IPS DF 6.9 (cell line): ENCODE measurements around the gene RETREG1.

Source experiments
- DNase-seq: peaks from one replicate; pipeline ENCODE4 v3.0.0-alpha.2; 2013; ENCODE audit warnings: low read depth, low spot score
- H3K27ac ChIP-seq: one replicate; pipeline ENCODE4 v1.5.1; 2013; ENCODE audit warnings: low read length, control low read depth
- H3K27me3 ChIP-seq: 2 replicates; pipeline ENCODE4 v1.6.1; 2013; ENCODE audit warnings: mild to moderate bottlenecking, low read length; ENCODE audit not compliant: control insufficient read depth, insufficient read depth
- H3K36me3 ChIP-seq: 2 replicates; pipeline ENCODE4 v1.6.1; 2013; ENCODE audit warnings: low read length; ENCODE audit not compliant: control insufficient read depth, insufficient read depth
- H3K4me1 ChIP-seq: 2 replicates; pipeline ENCODE4 v1.6.1; 2013; ENCODE audit warnings: low read length; ENCODE audit not compliant: control insufficient read depth, insufficient read depth
- H3K4me3 ChIP-seq: 2 replicates; pipeline ENCODE4 v1.5.1; 2013; ENCODE audit warnings: mild to moderate bottlenecking, low read length
- H3K9me3 ChIP-seq: 2 replicates; pipeline ENCODE4 v1.6.1; 2013; ENCODE audit warnings: low read length, inconsistent platforms; ENCODE audit not compliant: control insufficient read depth, insufficient read depth
- WGBS: extraction: QIAGEN DNeasy Blood & Tissue Kit; methylation state at CpG from one replicate; pipeline ENCODE4 v1.1.7; 2013; ENCODE audit warnings: mixed read lengths, missing lambda C conversion rate; ENCODE audit not compliant: insufficient read length, insufficient coverage; 5-methylcytosine and 5-hydroxymethylcytosine counted together

Gene RETREG1

GRCh38 chr5:16571016-16571415, 45.8 kb downstream of the RETREG1 start:
- Histone ChIP-seq H3K36me3 (no peaks in the 10 kb centered on the region), H3K27ac (no peak overlapping the region), H3K9me3 (no peaks in the 10 kb centered on the region), H3K4me1 (peaks cover 5% of the 10 kb centered on the region; the same call in 1 of the 2 replicates), H3K4me3 (no peak overlapping the region), H3K27me3 (no peaks in the 10 kb centered on the region)
- DNase-seq = no peak
- WGBS = no CpG with 5 or more reads among the region's 4 CpGs

- Histone ChIP-seq H3K9me3 (no peaks in the 10 kb centered on the region), H3K27me3 (no peaks in the 10 kb centered on the region), H3K4me3 (no peak overlapping the region), H3K36me3 (no peaks in the 10 kb centered on the region), H3K4me1 (peaks cover 3% of the 10 kb centered on the region; the same call in 1 of the 2 replicates), H3K27ac (no peak overlapping the region)
- WGBS = no CpG with 5 or more reads among the region's 3 CpGs
- DNase-seq = no peak
These were observed 46.5 kb downstream of the RETREG1 start for GRCh38 chr5:16570121-16570815.

DNA sequence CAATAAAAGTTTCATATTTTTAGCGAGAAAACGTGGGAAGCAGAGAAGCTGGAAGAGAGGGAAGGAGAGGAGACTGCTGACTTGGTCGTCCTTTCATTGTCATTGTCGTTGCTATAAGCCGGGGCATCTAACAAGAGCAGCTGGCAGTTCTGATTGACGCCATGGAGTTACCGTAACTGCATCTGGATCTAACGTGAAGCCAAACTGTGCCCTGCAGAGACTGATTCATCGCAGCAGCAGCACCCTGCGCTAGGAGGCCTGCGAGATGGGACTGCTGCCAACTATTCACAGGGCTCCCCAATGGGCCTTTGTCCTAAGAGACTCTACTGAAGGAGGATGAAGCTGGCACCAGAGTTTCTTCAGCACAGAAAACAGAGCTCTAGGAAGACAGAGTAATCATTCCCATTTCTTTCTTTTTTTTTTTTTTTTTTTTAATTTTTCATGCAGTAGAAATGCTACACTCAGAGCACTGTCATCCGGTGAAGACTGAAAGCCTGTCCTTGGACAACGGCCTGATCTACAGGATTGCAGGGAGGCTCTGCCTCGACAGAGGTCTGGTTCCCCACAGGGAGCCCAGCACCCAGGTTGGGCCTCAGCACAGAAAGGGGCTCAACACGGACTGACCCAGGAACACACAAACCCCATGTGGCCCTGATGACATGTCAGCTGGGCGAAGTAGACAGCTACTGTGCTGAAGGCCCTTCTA, 47.8 kb downstream of the RETREG1 start:
- no peaks in the 10 kb centered on the region for H3K27me3 ChIP-seq
- no peak for DNase-seq
- no peak overlapping the region for H3K27ac ChIP-seq
- no peaks in the 10 kb centered on the region for H3K9me3 ChIP-seq
- H3K4me3 ChIP-seq = no peak overlapping the region
- WGBS = no CpG with 5 or more reads among the region's 16 CpGs
- H3K4me1 ChIP-seq = no peaks in the 10 kb centered on the region
- no peaks in the 10 kb centered on the region for H3K36me3 ChIP-seq

GRCh38 chr5:16567365-16567764, 49.4 kb downstream of the RETREG1 start:
- no peak overlapping the region for H3K4me3 ChIP-seq
- no peak overlapping the region for H3K27ac ChIP-seq
- no peaks in the 10 kb centered on the region for H3K9me3 ChIP-seq
- no peaks in the 10 kb centered on the region for H3K4me1 ChIP-seq
- H3K36me3 ChIP-seq = no peaks in the 10 kb centered on the region
- DNase-seq = no peak
- no peaks in the 10 kb centered on the region for H3K27me3 ChIP-seq
- no CpG with 5 or more reads among the region's 3 CpGs for WGBS

DNA sequence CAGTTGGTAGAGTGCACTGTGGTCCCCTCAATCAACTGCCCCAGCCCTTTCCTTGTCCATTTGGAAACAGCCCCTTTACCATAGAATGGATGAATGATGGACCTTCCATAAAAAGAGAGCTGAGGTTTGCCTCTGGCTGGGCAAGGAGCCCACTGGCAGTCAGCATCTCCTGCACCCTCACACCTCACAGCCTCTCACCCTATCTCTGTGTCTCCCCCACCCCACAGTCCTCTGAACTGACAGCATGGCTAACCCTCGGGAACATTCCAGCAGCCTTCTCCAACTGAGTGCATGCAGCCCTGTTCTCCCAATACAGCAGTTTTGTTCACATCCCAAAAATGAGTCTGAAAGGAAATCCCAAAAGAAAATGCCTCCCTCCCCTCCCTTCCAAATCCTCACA, 51.7 kb downstream of the RETREG1 start:
- Histone ChIP-seq H3K27me3 (no peaks in the 10 kb centered on the region), H3K36me3 (no peaks in the 10 kb centered on the region), H3K9me3 (no peaks in the 10 kb centered on the region), H3K4me3 (no peak overlapping the region), H3K4me1 (no peaks in the 10 kb centered on the region), H3K27ac (no peak overlapping the region)
- DNase-seq = no peak
- WGBS = no CpG with 5 or more reads among the region's 1 CpG

DNA sequence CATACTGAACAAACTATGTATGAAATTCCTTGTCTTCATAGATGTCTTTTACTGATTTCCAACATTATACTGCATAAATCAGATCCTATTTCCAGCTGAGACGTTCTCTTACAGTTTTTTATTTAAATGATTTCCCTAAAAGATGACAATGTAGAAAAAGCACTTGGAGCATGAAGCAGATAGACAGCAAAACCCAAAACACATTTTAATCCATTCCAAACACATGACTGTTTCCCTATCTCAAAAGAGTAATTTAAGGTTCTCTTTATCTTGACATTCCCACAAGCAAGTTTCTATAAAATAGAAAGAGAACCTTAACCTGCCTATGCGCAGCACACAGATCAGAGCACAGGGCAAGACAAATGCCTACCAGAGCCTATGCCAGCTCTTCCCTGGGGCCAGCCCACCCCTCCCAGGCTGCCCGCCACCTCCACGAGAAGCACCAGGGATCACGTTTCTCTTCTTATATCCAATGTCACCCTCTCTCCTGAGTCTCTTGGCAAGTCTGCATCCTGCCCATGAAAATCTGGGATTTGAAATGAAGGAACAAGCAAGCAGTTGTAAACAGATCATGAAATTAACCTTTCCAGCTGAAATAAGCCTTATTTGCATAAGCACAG, 52.4 kb downstream of the RETREG1 start:
- WGBS = no CpG with 5 or more reads among the region's 5 CpGs
- no peak for DNase-seq

GRCh38 chr5:16563686-16564085, 53.1 kb downstream of the RETREG1 start:
- no peak overlapping the region for H3K27ac ChIP-seq
- H3K27me3 ChIP-seq = no peaks in the 10 kb centered on the region
- H3K4me1 ChIP-seq = peaks cover 2% of the 10 kb centered on the region; the same call in 1 of the 2 replicates
- H3K4me3 ChIP-seq = no peak overlapping the region
- DNase-seq = no peak
- no peaks in the 10 kb centered on the region for H3K9me3 ChIP-seq
- H3K36me3 ChIP-seq = no peaks in the 10 kb centered on the region

More for the DNA sequence above, 52.4 kb downstream of the RETREG1 start:
- H3K27me3 ChIP-seq = no peaks in the 10 kb centered on the region
- no peaks in the 10 kb centered on the region for H3K9me3 ChIP-seq
- H3K4me1 ChIP-seq = no peaks in the 10 kb centered on the region
- no peak overlapping the region for H3K4me3 ChIP-seq
- H3K36me3 ChIP-seq = no peaks in the 10 kb centered on the region
- H3K27ac ChIP-seq = no peak overlapping the region

GRCh38 chr5:16561660-16562059, 55.1 kb downstream of the RETREG1 start:
- Histone ChIP-seq H3K27me3 (no peaks in the 10 kb centered on the region), H3K4me1 (peaks cover 2% of the 10 kb centered on the region; the same call in 1 of the 2 replicates), H3K9me3 (no peaks in the 10 kb centered on the region), H3K4me3 (no peak overlapping the region), H3K36me3 (no peaks in the 10 kb centered on the region), H3K27ac (no peak overlapping the region)
- no peak for DNase-seq
- WGBS = no CpG with 5 or more reads among the region's 3 CpGs

DNA sequence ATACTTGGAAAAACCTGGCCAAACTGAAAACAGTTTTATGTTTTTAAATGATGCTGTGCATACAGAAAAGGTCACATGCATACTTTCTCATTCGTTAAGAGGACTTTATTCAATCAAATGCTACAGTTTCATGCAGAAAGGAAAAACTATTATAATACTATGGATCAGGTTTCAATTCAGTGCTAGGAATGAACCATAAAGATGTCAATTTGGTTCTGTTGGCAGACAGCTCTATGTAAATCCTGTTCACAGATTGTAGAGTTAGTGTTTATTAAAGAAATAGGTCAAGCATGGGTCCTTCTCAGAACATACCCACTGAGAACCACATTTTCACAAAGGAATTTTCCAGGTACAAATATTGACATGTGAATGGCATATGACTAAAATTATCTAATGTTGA, 57.1 kb downstream of the RETREG1 start:
- Histone ChIP-seq H3K36me3 (no peaks in the 10 kb centered on the region), H3K4me3 (no peak overlapping the region), H3K27me3 (no peaks in the 10 kb centered on the region), H3K9me3 (no peaks in the 10 kb centered on the region), H3K27ac (no peak overlapping the region), H3K4me1 (peaks cover 2% of the 10 kb centered on the region; the same call in 1 of the 2 replicates)
- no peak for DNase-seq
- WGBS = no CpG with 5 or more reads among the region's 1 CpG

- no peak overlapping the region for H3K4me3 ChIP-seq
- H3K9me3 ChIP-seq = no peaks in the 10 kb centered on the region
- H3K4me1 ChIP-seq = peaks cover 2% of the 10 kb centered on the region; the same call in 1 of the 2 replicates
- DNase-seq = no peak
- no CpG with 5 or more reads among the region's 5 CpGs for WGBS
- no peaks in the 10 kb centered on the region for H3K36me3 ChIP-seq
- no peak overlapping the region for H3K27ac ChIP-seq
- H3K27me3 ChIP-seq = no peaks in the 10 kb centered on the region
These were observed 57.7 kb downstream of the RETREG1 start for GRCh38 chr5:16558984-16559629.
